ENCODE data around the gene NPC1L1.

NPC1L1 gene

GRCh38 chr7:44497155-44498027 is 43.7 kb downstream of the NPC1L1 start:
- no peak for DNase-seq

- DNase-seq = no peak
These were observed 44.7 kb downstream of the NPC1L1 start for GRCh38 chr7:44496385-44496784.

- no peak for DNase-seq
These were observed 46.2 kb downstream of the NPC1L1 start for GRCh38 chr7:44494960-44495359.

GRCh38 chr7:44491229-44491628 is 49.9 kb downstream of the NPC1L1 start:
- no peak for DNase-seq

- peak; percentile 93 to 94 for DNase-seq
These were observed 50.6 kb downstream of the NPC1L1 start, which contains the start of gene NUDCD3 for GRCh38 chr7:44490351-44491200. NUDCD3 (minus strand) TSS chr7:44490658; CDS start chr7:44490600, 58 bp downstream.

GRCh38 chr7:44489955-44490350 is 51.2 kb downstream of the NPC1L1 start:
- no peak for DNase-seq

DNA sequence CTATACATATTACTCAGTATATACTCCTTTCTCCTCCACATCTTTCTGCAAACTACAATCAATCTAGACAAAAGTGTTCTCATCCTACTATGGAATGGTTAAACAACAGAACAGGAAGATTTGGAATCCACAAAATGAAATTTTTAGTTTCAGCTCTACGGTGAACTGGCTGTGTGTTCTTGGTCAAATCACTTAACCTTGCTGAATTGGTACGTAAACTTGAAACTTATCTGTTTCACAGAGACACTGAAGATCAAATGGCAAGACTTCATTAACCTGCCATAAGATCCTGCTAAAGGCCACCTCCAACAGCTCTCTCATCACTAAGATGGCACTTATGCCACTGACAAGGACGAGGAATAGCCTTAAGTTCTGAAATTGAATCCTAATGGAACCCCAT is 52.2 kb downstream of the NPC1L1 start:
- DNase-seq = no peak

GRCh38 chr7:44486693-44487092 is 54.4 kb downstream of the NPC1L1 start:
- no peak for DNase-seq

- no peak for DNase-seq
These were observed 55.1 kb downstream of the NPC1L1 start for GRCh38 chr7:44486001-44486400.

- no peak for DNase-seq
These were observed 56.4 kb downstream of the NPC1L1 start for GRCh38 chr7:44484482-44485313.

DNA sequence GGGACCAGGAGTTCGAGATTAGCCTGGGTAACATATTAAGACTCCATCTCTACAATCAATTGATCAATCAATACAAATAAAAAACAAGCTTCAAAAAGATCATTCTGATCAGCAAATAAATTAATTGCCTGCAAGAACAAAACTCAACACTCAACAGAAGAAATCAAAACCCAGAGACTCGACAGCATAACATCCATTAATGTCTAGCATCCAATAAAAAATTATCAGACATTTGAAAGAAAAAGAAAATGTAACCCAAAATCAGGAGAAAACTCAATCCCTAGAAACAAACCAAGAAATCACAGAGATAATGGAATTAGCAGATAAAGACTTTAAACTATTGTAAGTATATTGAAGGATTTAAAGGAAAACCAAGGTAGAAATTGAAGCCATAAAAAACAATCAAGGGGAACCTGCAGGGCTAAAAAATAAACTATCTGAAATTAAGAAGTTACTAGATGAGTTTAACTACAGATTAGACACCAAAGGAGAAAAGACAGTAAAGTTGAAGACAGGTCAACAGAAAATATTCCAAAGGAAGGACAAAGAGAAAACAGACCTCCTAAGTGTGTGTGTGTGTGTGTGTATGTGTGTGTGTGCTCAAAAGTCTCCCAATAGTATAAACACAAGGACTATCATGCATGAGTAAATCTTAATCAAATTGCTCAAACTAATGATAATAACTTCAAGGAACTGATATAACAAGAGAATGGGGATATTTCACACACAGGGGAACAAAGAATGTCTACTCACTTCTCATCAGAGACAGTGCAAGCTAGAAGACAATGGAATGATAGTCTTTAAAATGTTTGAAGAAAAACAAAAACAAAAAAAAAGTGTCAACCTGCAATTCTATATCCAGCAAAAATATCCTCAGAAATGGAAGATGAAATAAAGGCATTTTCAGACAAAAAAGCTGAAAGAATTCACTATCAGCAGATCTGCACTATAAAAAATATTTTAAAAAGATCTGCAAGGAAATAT is 58.3 kb downstream of the NPC1L1 start:
- DNase-seq = no peak

- DNase-seq = no peak
These were observed 63.2 kb downstream of the NPC1L1 start for GRCh38 chr7:44477938-44478337.

- DNase-seq = peak; percentile 66 to 81
These were observed 63.9 kb downstream of the NPC1L1 start for GRCh38 chr7:44477063-44477830.

DNA sequence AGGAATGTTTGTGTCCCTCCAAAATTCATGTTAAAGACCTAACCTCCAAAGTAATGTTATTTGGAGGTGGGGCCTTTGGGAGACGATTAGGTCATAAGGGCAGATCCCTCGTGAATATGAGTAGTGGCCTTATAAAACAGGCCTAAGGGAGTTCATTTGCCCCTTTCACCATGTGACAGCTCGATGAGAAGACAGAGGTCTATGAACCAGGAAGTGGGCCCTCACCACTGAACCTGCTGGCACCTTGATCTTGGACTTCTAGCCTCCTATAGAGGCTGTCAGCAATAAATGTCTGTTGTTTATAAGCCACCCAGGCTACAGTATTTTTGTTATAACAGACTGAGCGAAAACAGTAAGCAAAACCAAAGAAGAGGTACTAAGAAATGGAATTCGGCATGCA is 64.8 kb downstream of the NPC1L1 start:
- DNase-seq = no peak

DNA sequence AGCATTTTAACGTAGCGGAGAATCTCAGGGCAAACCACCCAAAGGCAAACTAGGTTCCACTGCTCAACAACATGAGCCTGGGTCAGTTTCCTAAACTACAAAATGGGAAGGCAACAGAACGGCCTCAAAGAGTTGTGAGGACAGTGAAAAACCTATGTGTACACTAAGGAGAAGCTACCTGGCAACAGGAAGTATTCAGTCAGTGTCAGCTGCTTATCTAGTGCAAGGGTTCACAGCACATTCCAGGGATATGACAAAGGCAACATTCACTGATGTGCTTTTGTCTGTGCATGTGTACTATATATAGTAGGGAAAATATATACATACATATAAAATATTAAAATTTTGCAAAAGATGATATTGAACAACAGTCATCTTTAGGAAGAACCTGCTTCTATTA is 67.8 kb downstream of the NPC1L1 start:
- no peak for DNase-seq

GRCh38 chr7:44472843-44473242 is 68.3 kb downstream of the NPC1L1 start:
- no peak for DNase-seq

GRCh38 chr7:44471850-44472249 is 69.3 kb downstream of the NPC1L1 start:
- DNase-seq = no peak

- DNase-seq = no peak
These were observed 69.7 kb downstream of the NPC1L1 start for GRCh38 chr7:44471436-44471835.

GRCh38 chr7:44470628-44471245 is 70.4 kb downstream of the NPC1L1 start:
- no peak for DNase-seq

DNA sequence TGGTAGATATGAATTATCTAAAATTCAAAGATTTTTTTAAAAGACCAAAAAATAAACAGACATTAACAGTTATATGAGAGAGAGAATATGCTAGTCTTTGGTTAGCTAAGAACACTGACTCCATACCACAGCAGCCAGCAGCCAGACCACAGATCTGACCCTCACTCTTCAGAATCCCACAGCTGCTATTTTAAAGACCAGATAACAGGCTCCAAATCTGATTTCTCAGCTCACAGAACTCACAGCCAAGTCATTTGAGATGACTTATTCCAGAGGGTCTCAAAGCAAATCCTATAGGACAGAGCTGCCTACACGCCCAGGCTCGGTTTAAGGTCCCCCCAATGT is 71.0 kb downstream of the NPC1L1 start:
- DNase-seq = no peak

All from SHP77 (cell line).